OCI-LY1 (cell line): ENCODE measurements around the gene DLD.

ENCODE experiments used
- H2AFZ ChIP-seq: fragments of 200-600 bp; sonication (generic), shearing (Covaris generic); 2 replicates; pipeline ENCODE4 v1.6.0; 2014; ENCODE audit warnings: antibody characterized with exemption, mild to moderate bottlenecking, low read length
- H3F3A ChIP-seq: fragments of 200-600 bp; sonication (generic), shearing (Covaris generic); 2 replicates; pipeline ENCODE4 v1.6.0; 2014; ENCODE audit warnings: mild to moderate bottlenecking, antibody characterized with exemption, low read length, moderate library complexity; ENCODE audit not compliant: insufficient read depth
- H3K27ac ChIP-seq: fragments of 200-600 bp; sonication (generic); 2 replicates; pipeline ENCODE4 v1.5.1; 2014; ENCODE audit warnings: low read length, mixed run types, mild to moderate bottlenecking, low read depth; ENCODE audit not compliant: poor library complexity, severe bottlenecking
- H3K27me3 ChIP-seq: fragments of 200-600 bp; sonication (generic); 2 replicates; pipeline ENCODE4 v1.6.0; 2014; ENCODE audit warnings: antibody characterized with exemption, mild to moderate bottlenecking, low read length, moderate library complexity; ENCODE audit not compliant: insufficient read depth
- H3K36me3 ChIP-seq: fragments of 200-600 bp; sonication (generic); 2 replicates; pipeline ENCODE4 v1.6.1; 2014; ENCODE audit warnings: mild to moderate bottlenecking, antibody characterized with exemption, low read length, moderate library complexity, mixed read lengths; ENCODE audit not compliant: insufficient read depth
- H3K4me1 ChIP-seq: fragments of 200-600 bp; sonication (generic); 2 replicates; pipeline ENCODE4 v1.5.1; 2014; ENCODE audit warnings: mild to moderate bottlenecking, low read length, moderate library complexity; ENCODE audit not compliant: insufficient read depth, severe bottlenecking
- H3K4me2 ChIP-seq: fragments of 200-600 bp; sonication (generic), shearing (Covaris generic); 2 replicates; pipeline ENCODE4 v1.6.1; 2014; ENCODE audit warnings: low read length
- H3K4me3 ChIP-seq: fragments of 200-600 bp; sonication (generic); 2 replicates; pipeline ENCODE4 v1.5.1; 2014; ENCODE audit warnings: low read length, low read depth, mild to moderate bottlenecking, mixed read lengths; ENCODE audit not compliant: poor library complexity, severe bottlenecking
- H3K79me2 ChIP-seq: fragments of 200-600 bp; shearing (Covaris generic); 2 replicates; pipeline ENCODE4 v1.6.1; 2016; ENCODE audit warnings: mixed run types, low read length, mixed read lengths; ENCODE audit not compliant: insufficient read depth
- H3K9ac ChIP-seq: fragments of 200-600 bp; sonication (generic), shearing (Covaris generic); 2 replicates; pipeline ENCODE4 v1.6.1; 2014; ENCODE audit warnings: mild to moderate bottlenecking, low read length, mixed read lengths
- H3K9me2 ChIP-seq: fragments of 200-600 bp; sonication (generic), shearing (Covaris generic); 2 replicates; pipeline ENCODE4 v1.6.1; 2014; ENCODE audit warnings: low read depth, mild to moderate bottlenecking, low read length, mixed read lengths
- H3K9me3 ChIP-seq: fragments of 200-600 bp; shearing (Covaris generic); 2 replicates; pipeline ENCODE4 v1.6.1; 2014; ENCODE audit warnings: low read length, mixed read lengths
- H4K20me1 ChIP-seq: fragments of 200-600 bp; sonication (generic), shearing (Covaris generic); 2 replicates; pipeline ENCODE4 v1.6.0; 2016; ENCODE audit warnings: mild to moderate bottlenecking, low read length; ENCODE audit not compliant: insufficient read depth
- CTCF ChIP-seq: fragments of 200-600 bp; sonication (generic), shearing (Covaris generic); IDR thresholded peaks from 2 replicates; pipeline ENCODE4 v1.5.1; 2017; ENCODE audit warnings: mild to moderate bottlenecking, antibody characterized with exemption, low read length, moderate library complexity, mixed read lengths
- EZH2 ChIP-seq: fragments of 200-600 bp; sonication (generic), shearing (Covaris generic); IDR thresholded peaks from 2 replicates; pipeline ENCODE4 v1.8.0; 2017; ENCODE audit warnings: borderline replicate concordance, mixed run types, mild to moderate bottlenecking, antibody characterized with exemption, low read length, moderate library complexity, mixed read lengths

The DLD gene

GRCh38 chr7:107951172-107951787, 60.3 kb downstream of the DLD start:
- Histone ChIP-seq H4K20me1 (no peaks in the 10 kb centered on the region), H3K4me2 (no peak overlapping the region), H3K9me2 (no peaks in the 10 kb centered on the region), H3K27me3 (no peaks in the 10 kb centered on the region; the same call in 1 of the 2 replicates), H3K4me1 (no peaks in the 10 kb centered on the region), H3K36me3 (no peaks in the 10 kb centered on the region), H3K79me2 (no peaks in the 10 kb centered on the region), H3K9me3 (no peaks in the 10 kb centered on the region), H3K9ac (no peak overlapping the region), H3F3A (no peaks in the 10 kb centered on the region), H2AFZ (no peak overlapping the region), H3K4me3 (no peak overlapping the region), H3K27ac (no peak overlapping the region)
- TF ChIP-seq EZH2 (no peak), CTCF (no peak)

- no peak for TF ChIP-seq EZH2
- no peak for TF ChIP-seq CTCF
- no peaks in the 10 kb centered on the region for H3K79me2 ChIP-seq
- no peaks in the 10 kb centered on the region for H3K9me2 ChIP-seq
- H3K36me3 ChIP-seq, result no peaks in the 10 kb centered on the region
- H4K20me1 ChIP-seq, result no peaks in the 10 kb centered on the region
- no peaks in the 10 kb centered on the region for H3F3A ChIP-seq
- no peak overlapping the region for H2AFZ ChIP-seq
- H3K4me1 ChIP-seq, result no peaks in the 10 kb centered on the region
- no peaks in the 10 kb centered on the region for H3K9me3 ChIP-seq
- H3K27me3 ChIP-seq, result no peaks in the 10 kb centered on the region; the same call in 1 of the 2 replicates
- H3K4me3 ChIP-seq, result no peak overlapping the region
- no peak overlapping the region for H3K9ac ChIP-seq
- no peak overlapping the region for H3K27ac ChIP-seq
- H3K4me2 ChIP-seq, result no peak overlapping the region
Measured at GRCh38 chr7:107951896-107952295, 60.9 kb downstream of the DLD start.

- Histone ChIP-seq H2AFZ (no peak overlapping the region), H4K20me1 (no peaks in the 10 kb centered on the region), H3K9me3 (no peaks in the 10 kb centered on the region), H3K27me3 (no peaks in the 10 kb centered on the region; the same call in 1 of the 2 replicates), H3K79me2 (no peaks in the 10 kb centered on the region), H3K9ac (no peak overlapping the region), H3K4me1 (no peaks in the 10 kb centered on the region), H3K4me2 (no peak overlapping the region), H3K36me3 (no peaks in the 10 kb centered on the region), H3F3A (no peaks in the 10 kb centered on the region), H3K4me3 (no peak overlapping the region), H3K9me2 (no peaks in the 10 kb centered on the region), H3K27ac (no peak overlapping the region)
- TF ChIP-seq EZH2 (no peak), CTCF (no peak)
Measured at GRCh38 chr7:107953265-107953923, 62.4 kb downstream of the DLD start.
